Mesothelial cell of epicardium (in vitro differentiated cells): ENCODE results near the gene PRDM10. TPM values are rescaled to one million over a fixed set of nuclear protein-coding genes. Genes with fewer than 3 reads are reported as not detected.
A peak's percentile ranks its signal among the peaks of the same experiment; 100 is the strongest.

Experiments
- DNase-seq, 2 experiments: peaks; one replicate each; pipeline ENCODE4 v3.0.0; 2021; ENCODE audit warnings: low spot score in 2 of 2; ENCODE audit not compliant: unreplicated experiment in 2 of 2
- H3K27ac Mint-ChIP-seq: 2 replicates; pipeline ENCODE4 v1.8.0; 2021; ENCODE audit warnings: mixed read lengths
- H3K27me3 Mint-ChIP-seq: 2 replicates; pipeline ENCODE4 v1.8.0; 2021; ENCODE audit warnings: low read depth, mixed read lengths
- H3K36me3 Mint-ChIP-seq: 2 replicates; pipeline ENCODE4 v1.8.0; 2021; ENCODE audit warnings: mixed read lengths
- H3K4me1 Mint-ChIP-seq: 2 replicates; pipeline ENCODE4 v1.8.0; 2021; ENCODE audit warnings: mixed read lengths
- H3K4me3 Mint-ChIP-seq: 2 replicates; pipeline ENCODE4 v1.8.0; 2021; ENCODE audit warnings: mild to moderate bottlenecking, moderate library complexity, mixed read lengths
- H3K9me3 Mint-ChIP-seq: 2 replicates; pipeline ENCODE4 v1.8.0; 2021; ENCODE audit warnings: mixed read lengths
- CTCF ChIP-seq: fragments of 200-600 bp; sonication (generic); IDR thresholded peaks from one replicate; pipeline ENCODE4 v1.5.0; 2021; ENCODE audit warnings: antibody characterized with exemption; ENCODE audit not compliant: unreplicated experiment
- total RNA-seq: library from RNA; stranded (reverse); gene quantifications from 3 replicates; pipeline ENCODE4 v1.2.1, GENCODE V29; 2021

PRDM10 gene
- total RNA-seq, 1 donor from 2014 or later: 17.8 TPM

GRCh38 chr11:129979046-129979605 is 23.5 kb downstream of the PRDM10 start:
- no peaks in the 10 kb centered on the region for H3K27me3 Mint-ChIP-seq
- no peaks in the 10 kb centered on the region for H3K9me3 Mint-ChIP-seq
- H3K36me3 Mint-ChIP-seq: peaks cover 2% of the 10 kb centered on the region
- no peak for DNase-seq
- no peak overlapping the region for H3K27ac Mint-ChIP-seq
- H3K4me3 Mint-ChIP-seq: no peak overlapping the region
- peaks cover 11% of the 10 kb centered on the region for H3K4me1 Mint-ChIP-seq
- TF ChIP-seq CTCF: no peak

- DNase-seq: no peak
- Mint-ChIP-seq H3K36me3 (peaks cover 2% of the 10 kb centered on the region), H3K4me1 (peaks cover 17% of the 10 kb centered on the region), H3K9me3 (no peaks in the 10 kb centered on the region), H3K27me3 (no peaks in the 10 kb centered on the region), H3K4me3 (no peak overlapping the region), H3K27ac (peak overlapping the region; percentile 40)
- no peak for TF ChIP-seq CTCF
Measured at GRCh38 chr11:129978447-129978846, 24.2 kb downstream of the PRDM10 start.

GRCh38 chr11:129976328-129976727 is 26.3 kb downstream of the PRDM10 start:
- no peak for TF ChIP-seq CTCF
- DNase-seq: no peak
- no peaks in the 10 kb centered on the region for H3K27me3 Mint-ChIP-seq
- H3K36me3 Mint-ChIP-seq: peaks cover 2% of the 10 kb centered on the region
- H3K4me1 Mint-ChIP-seq: peaks cover 30% of the 10 kb centered on the region
- no peak overlapping the region for H3K4me3 Mint-ChIP-seq
- H3K9me3 Mint-ChIP-seq: no peaks in the 10 kb centered on the region
- no peak overlapping the region for H3K27ac Mint-ChIP-seq

GRCh38 chr11:129975543-129975942 is 27.1 kb downstream of the PRDM10 start:
- H3K4me1 Mint-ChIP-seq: peaks cover 30% of the 10 kb centered on the region
- no peaks in the 10 kb centered on the region for H3K27me3 Mint-ChIP-seq
- TF ChIP-seq CTCF: no peak
- H3K4me3 Mint-ChIP-seq: no peak overlapping the region
- no peak for DNase-seq
- H3K36me3 Mint-ChIP-seq: peaks cover 6% of the 10 kb centered on the region
- no peaks in the 10 kb centered on the region for H3K9me3 Mint-ChIP-seq
- peak overlapping the region; percentile 51 for H3K27ac Mint-ChIP-seq

GRCh38 chr11:129974672-129975071 is 28.0 kb downstream of the PRDM10 start:
- no peaks in the 10 kb centered on the region for H3K27me3 Mint-ChIP-seq
- peaks cover 30% of the 10 kb centered on the region for H3K4me1 Mint-ChIP-seq
- no peak for TF ChIP-seq CTCF
- H3K4me3 Mint-ChIP-seq: no peak overlapping the region
- H3K36me3 Mint-ChIP-seq: peaks cover 7% of the 10 kb centered on the region
- no peaks in the 10 kb centered on the region for H3K9me3 Mint-ChIP-seq
- H3K27ac Mint-ChIP-seq: peak overlapping the region; percentile 94
- no peak for DNase-seq

GRCh38 chr11:129974237-129974636 is 28.4 kb downstream of the PRDM10 start:
- no peak for TF ChIP-seq CTCF
- Mint-ChIP-seq H3K9me3 (no peaks in the 10 kb centered on the region), H3K27ac (peak overlapping the region; percentile 94), H3K36me3 (peaks cover 7% of the 10 kb centered on the region), H3K27me3 (no peaks in the 10 kb centered on the region), H3K4me1 (peaks cover 30% of the 10 kb centered on the region), H3K4me3 (no peak overlapping the region)
- DNase-seq: no peak
